DND-41 (cell line): ENCODE data around the gene TYMP.

ENCODE experiments used
- ATAC-seq: fragments of 200-7000 bp; cut with Tn5 transposase; 3 replicates; pipeline ENCODE4 v1.9.1; 2021; ENCODE audit warnings: low read depth; ENCODE audit not compliant: insufficient read depth
- DNase-seq: peaks from one replicate; pipeline ENCODE4 v3.0.0-alpha.2; 2020
- H2AFZ ChIP-seq: 2 replicates; pipeline ENCODE4 v1.6.0; 2012; ENCODE audit warnings: low read depth, low read length
- H3K27ac ChIP-seq: 2 replicates; pipeline ENCODE4 v1.5.1; 2012; ENCODE audit warnings: low read length, inconsistent platforms
- H3K27me3 ChIP-seq: fragments of 200-600 bp; sonication (generic); 2 replicates; pipeline ENCODE4 v1.6.0; 2012; ENCODE audit warnings: low read length, mild to moderate bottlenecking, inconsistent platforms; ENCODE audit not compliant: insufficient read depth, poor library complexity
- H3K36me3 ChIP-seq: 2 replicates; pipeline ENCODE4 v1.5.1; 2012; ENCODE audit warnings: low read length, inconsistent platforms; ENCODE audit not compliant: insufficient read depth
- H3K4me1 ChIP-seq: 2 replicates; pipeline ENCODE4 v1.5.1; 2012; ENCODE audit warnings: mild to moderate bottlenecking, low read length; ENCODE audit not compliant: insufficient read depth
- H3K4me2 ChIP-seq: 2 replicates; pipeline ENCODE4 v1.6.0; 2012; ENCODE audit warnings: mild to moderate bottlenecking, moderate library complexity, low read length, inconsistent platforms; ENCODE audit not compliant: insufficient read depth
- H3K4me3 ChIP-seq, 2 experiments: fragments of 200-600 bp in 1 of 2; shearing (Covaris generic) in 1 of 2; 2 replicates each; pipeline ENCODE4 v1.5.1; 2012 to 2016; ENCODE audit warnings: inconsistent platforms in 2 of 2, low read length in 2 of 2, mild to moderate bottlenecking in 2 of 2, low read depth in 1 of 2, moderate library complexity in 1 of 2
- H3K79me2 ChIP-seq: 2 replicates; pipeline ENCODE4 v1.6.0; 2012; ENCODE audit warnings: low read length, inconsistent platforms; ENCODE audit not compliant: insufficient read depth
- H3K9ac ChIP-seq: 2 replicates; pipeline ENCODE4 v1.6.0; 2012; ENCODE audit warnings: low read depth, mild to moderate bottlenecking, inconsistent platforms, low read length, moderate library complexity
- H3K9me3 ChIP-seq: 2 replicates; pipeline ENCODE4 v1.5.1; 2012; ENCODE audit warnings: low read length, moderate library complexity, mild to moderate bottlenecking, inconsistent platforms; ENCODE audit not compliant: insufficient read depth, severe bottlenecking
- H4K20me1 ChIP-seq: 2 replicates; pipeline ENCODE4 v1.6.0; 2012; ENCODE audit warnings: low read length; ENCODE audit not compliant: insufficient read depth
- CTCF ChIP-seq: IDR thresholded peaks from 2 replicates; pipeline ENCODE4 v1.5.1; 2012; ENCODE audit warnings: borderline replicate concordance, low read length, moderate library complexity, mild to moderate bottlenecking; ENCODE audit not compliant: poor library complexity, severe bottlenecking; ENCODE audit errors: extremely low read depth
- EZH2 ChIP-seq: IDR thresholded peaks from 3 replicates; pipeline ENCODE4 v1.6.1; 2012; ENCODE audit warnings: borderline replicate concordance, low read depth, mild to moderate bottlenecking, moderate library complexity, low read length, inconsistent platforms; ENCODE audit not compliant: severe bottlenecking

Gene TYMP

GRCh38 chr22:50532824-50533796 is 3.3 kb upstream of the TYMP start:
- H3K4me3 ChIP-seq: no peak overlapping the region
- DNase-seq (no peak), ATAC-seq (no peak)
- H3K27me3 ChIP-seq: no peaks in the 10 kb centered on the region
- TF ChIP-seq EZH2 (no peak), CTCF (no peak)
- H3K79me2 ChIP-seq: no peaks in the 10 kb centered on the region
- H3K9me3 ChIP-seq: no peaks in the 10 kb centered on the region
- no peak overlapping the region for H3K9ac ChIP-seq
- no peaks in the 10 kb centered on the region for H3K36me3 ChIP-seq
- H2AFZ ChIP-seq: no peak overlapping the region
- H3K27ac ChIP-seq: no peak overlapping the region
- H3K4me2 ChIP-seq: no peak overlapping the region
- H4K20me1 ChIP-seq: peaks cover 5% of the 10 kb centered on the region; the same call in 1 of the 2 replicates
- H3K4me1 ChIP-seq: no peaks in the 10 kb centered on the region

- no peaks in the 10 kb centered on the region for H3K36me3 ChIP-seq
- peaks cover under 1% of the 10 kb centered on the region; the same call in 1 of the 2 replicates for H3K79me2 ChIP-seq
- no peak overlapping the region for H3K4me2 ChIP-seq
- H3K9me3 ChIP-seq: no peaks in the 10 kb centered on the region
- H3K27me3 ChIP-seq: no peaks in the 10 kb centered on the region
- H3K4me1 ChIP-seq: peaks cover 4% of the 10 kb centered on the region
- no peak overlapping the region for H3K9ac ChIP-seq
- TF ChIP-seq EZH2: no peak
- TF ChIP-seq CTCF: no peak
- H3K4me3 ChIP-seq: no peak overlapping the region
- no peak for ATAC-seq
- no peak overlapping the region for H2AFZ ChIP-seq
- H3K27ac ChIP-seq: no peak overlapping the region
- DNase-seq: no peak
- peaks cover 5% of the 10 kb centered on the region; the same call in 1 of the 2 replicates for H4K20me1 ChIP-seq
Measured at GRCh38 chr22:50531962-50532674, 2.3 kb upstream of the TYMP start.

GRCh38 chr22:50531546-50531961 is 1.7 kb upstream of the TYMP start:
- no peaks in the 10 kb centered on the region for H3K36me3 ChIP-seq
- TF ChIP-seq CTCF: no peak
- TF ChIP-seq EZH2: no peak
- peaks cover 5% of the 10 kb centered on the region; the same call in 1 of the 2 replicates for H4K20me1 ChIP-seq
- no peaks in the 10 kb centered on the region for H3K27me3 ChIP-seq
- no peak overlapping the region for H3K27ac ChIP-seq
- H3K4me3 ChIP-seq: no peak overlapping the region
- DNase-seq (no peak), ATAC-seq (no peak)
- H3K4me2 ChIP-seq: no peak overlapping the region
- H3K9me3 ChIP-seq: no peaks in the 10 kb centered on the region
- H3K4me1 ChIP-seq: peaks cover 10% of the 10 kb centered on the region
- no peak overlapping the region for H2AFZ ChIP-seq
- H3K79me2 ChIP-seq: peaks cover 6% of the 10 kb centered on the region
- no peak overlapping the region for H3K9ac ChIP-seq
